GM03348 (cell line): ENCODE measurements around the gene TNFRSF13B.
"Not testable (repeated sequence)": the region's sequence is repeated elsewhere in the genome, so short reads cannot be mapped to it uniquely, and the experiment has no call there.

Experiments
- DNase-seq: peaks from one replicate; pipeline ENCODE4 v3.0.0; 2012; ENCODE audit warnings: low spot score

The TNFRSF13B gene

DNA sequence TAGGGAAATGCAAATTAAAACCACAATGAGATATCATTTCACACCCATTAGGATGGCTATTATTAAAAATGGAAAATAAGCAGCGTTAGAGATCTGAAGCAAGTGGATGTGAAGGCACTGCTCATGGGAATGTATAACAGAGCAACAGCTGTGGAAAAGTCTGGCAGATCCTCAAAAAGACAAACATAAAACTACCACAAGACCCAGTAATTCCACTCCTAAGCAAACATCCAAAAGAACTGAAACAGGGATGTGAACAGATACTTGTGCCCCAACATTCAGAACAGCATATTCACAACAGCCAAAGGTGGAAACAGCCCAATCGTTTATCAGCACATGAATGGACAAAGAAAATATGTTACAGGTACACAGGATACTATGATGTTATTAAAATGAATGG, 10.9 kb downstream of the TNFRSF13B start:
- DNase-seq: not testable (repeated sequence)

DNA sequence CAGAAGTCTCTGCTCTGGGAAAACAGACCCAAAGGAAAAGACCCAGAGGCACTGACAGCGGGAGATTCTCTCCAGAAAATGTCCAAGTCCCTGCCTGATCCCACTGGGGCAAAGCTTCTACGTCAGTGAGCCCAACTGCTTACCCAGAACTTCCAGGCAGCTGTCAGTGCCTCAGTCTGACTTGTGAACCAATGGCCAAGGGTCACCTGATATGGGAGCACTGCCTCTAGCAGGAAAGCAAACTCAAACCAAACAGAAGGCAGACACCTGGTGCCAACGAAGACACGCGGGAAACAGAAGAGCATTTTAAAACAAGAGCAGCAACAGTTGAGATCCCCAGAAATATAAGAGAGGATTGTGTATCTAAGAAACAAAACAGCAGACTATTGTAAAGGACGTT, 16.9 kb downstream of the TNFRSF13B start:
- DNase-seq: not testable (repeated sequence)

DNA sequence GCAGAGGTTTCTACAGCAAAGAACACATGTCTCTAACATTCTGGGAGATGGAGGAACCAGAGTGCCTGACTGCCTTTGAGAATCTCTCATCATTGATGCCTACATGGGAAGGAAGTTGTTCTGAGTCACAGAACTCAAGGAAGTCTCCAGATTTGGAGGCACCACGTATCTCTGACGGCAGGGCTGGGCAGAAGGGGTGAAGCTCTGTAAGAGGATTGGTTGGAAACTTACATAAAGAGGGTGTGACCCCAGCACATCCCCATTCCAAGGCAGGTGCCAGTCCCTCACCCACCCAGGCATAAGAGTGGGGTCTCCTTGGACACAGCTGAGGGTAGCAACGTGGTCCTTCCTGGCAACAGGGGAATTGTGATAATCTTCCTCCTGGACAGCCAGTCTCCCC, 17.4 kb downstream of the TNFRSF13B start:
- DNase-seq: no peak

DNA sequence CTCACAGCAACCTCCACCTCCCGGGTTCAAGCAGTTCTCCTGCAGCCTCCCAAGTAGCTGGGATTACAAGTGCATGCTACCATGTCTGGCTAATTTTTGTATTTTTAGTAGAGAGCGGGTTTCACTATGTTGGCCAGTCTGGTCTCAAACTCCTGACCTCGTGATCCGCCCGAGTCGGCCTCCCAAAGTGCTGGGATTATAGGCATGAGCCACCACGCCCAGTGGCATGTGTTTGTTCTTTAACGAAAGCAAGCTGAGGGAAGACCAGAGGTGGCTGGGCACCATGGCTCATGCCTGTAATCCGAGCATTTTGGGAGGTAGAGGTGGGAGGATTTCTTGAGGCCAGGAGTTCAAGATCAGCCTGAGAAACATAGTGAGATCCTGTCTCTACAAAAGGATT, 18.1 kb downstream of the TNFRSF13B start:
- no peak for DNase-seq

DNA sequence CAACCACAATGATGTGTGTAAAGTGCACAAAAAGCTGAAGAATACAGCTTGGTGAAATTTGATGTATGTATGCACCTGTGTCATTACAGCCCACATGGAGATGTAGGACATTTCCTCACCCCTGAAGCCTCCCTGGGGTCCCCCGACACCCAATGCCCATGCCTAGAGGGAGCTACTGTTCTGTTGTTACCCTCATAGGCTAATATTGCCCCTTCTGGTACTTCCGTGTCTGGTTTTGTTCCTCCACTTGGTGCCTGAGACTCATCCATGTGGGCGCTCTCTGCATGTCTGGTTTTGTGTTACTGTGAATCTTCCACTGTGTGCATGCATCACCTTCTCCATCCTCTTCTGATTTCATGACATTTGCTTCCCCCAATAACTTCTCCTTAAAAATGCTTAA, 18.6 kb downstream of the TNFRSF13B start:
- DNase-seq: no peak

DNA sequence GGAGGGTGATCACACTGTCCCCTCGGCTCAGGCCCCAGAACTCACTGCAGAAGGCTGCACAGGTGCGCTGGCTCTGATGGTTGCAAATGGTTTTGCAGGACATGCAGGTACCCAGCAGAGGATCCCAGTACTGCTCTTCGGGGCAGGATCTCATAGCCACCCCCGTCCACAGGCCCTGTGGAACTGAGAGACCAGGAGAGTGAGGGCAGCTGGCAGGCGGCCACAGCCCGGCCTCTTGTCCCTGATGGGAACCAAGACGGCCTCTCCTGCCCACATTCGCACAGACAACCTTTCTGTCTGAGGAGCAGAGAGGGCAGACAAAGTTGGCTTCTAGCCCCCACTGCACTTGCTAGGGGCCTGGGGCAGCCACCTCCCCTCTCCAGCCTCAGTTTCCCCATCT, 19.5 kb downstream of the TNFRSF13B start:
- DNase-seq: no peak

DNA sequence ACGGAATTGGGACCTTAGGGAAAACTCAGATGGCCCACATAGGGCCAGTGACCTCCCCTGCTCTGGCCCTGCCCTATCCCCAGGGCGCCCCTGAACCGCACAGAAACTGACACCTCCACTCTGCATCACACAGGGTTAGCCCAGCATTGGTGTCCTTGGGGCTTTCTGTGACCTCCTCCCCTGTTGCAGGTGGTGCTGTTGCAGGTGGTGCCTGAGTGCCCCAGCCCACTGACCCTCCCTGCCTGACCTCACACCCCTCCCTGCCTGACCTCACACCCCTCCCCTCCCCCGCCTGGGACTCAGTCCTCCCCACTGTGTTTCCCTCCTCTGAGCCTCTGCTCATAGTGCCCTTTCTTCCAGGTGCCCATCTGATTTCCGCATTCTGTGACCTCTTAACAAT, 21.4 kb downstream of the TNFRSF13B start:
- DNase-seq: no peak

DNA sequence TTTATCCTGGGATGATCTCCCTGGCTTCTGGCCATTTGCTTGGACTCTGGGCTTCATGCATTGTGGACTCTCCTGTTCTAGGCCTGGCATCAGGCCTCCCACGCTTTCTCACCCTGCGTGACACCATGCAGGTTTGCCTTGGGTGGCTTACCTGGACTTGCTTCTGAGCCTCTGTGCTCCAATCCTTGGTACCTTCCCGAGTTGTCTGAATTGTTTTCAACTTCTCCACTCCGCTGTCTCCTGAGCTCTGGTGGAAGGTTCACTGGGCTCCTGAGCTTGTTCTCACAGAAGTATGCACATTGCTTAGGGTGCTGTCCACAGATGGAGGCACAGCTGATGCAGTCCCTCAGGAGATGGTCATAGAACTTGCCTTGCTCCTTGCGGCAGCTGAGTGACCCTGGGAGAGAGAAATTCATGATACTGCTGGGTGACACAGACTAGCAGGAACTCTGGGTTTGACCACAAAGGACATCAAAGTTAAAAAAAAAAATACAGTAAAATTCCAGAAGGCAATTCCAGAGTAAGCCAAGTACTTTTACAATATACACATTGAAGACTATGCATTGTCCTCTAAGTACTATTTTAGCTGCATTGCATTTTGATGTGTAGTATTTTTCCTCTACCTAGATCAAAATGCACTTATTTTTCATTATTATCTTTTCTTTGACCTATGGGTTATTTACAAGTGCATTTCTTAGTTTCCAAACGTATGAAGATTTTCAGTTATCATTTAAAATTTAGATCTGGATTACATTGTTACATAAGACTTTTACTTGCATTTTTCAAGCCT, 23.1 kb downstream of the TNFRSF13B start:
- DNase-seq: no peak

DNA sequence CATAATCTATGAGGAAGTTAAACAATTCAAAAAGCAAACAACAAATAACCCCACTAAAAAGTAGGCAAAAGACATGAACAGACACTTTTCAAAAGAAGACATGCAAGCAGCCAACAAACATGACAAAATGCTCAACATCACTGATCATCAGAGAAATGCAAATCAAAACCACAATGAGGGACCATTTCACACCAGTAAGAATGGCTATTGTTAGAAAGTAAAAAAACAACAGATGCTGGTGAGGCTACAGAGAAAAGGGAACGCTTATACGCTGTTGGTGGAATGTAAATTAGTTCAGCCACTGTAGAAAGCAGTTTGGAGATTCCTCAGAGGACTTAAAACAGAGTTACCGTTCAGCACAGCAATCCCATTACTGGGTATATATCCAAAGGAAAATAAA, 24.4 kb downstream of the TNFRSF13B start:
- no peak for DNase-seq

DNA sequence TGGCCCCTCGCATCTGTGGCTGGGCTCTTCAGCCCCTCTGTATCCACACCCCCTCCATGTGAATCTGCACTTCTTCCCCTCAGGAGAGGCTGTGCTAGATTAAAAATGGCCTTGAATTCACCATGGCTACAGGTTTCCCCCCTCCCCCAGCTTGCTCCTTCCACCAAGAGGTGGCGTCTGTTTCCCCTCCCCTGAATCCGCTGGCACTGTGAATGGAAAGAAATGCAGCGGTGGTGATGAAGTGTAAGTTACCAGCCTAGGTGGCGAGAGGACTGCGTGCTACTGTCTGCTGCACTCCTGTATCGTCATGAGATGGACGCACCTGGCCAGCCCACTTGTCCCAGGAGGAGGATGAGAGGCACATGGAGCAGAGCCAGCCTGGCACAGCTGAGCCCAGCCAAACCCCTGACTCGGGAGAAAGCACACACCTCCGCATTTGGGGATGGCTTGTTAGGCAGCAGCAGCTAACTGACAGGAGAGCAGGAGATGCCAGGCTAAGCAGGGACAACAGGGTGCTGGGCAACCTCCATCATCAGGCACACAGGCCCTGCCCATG, 26.2 kb downstream of the TNFRSF13B start:
- DNase-seq: peak; percentile 2

DNA sequence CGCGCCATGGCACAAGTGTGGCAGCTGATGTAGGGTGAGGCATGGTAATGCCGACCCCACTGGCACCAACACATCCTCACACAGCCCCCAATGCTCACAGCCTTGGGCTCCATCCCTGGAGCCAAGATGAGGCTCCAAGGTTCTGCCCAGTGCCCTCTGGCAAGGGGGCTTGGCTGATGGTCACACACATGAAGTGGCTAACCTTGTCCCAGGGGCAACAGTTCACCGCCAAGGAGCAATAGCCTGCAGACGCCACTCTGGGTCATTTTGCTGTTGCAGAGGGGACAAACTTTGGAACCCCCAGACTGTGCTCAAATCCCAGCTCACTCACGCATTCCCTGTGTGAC, 26.8 kb downstream of the TNFRSF13B start:
- DNase-seq: peak; percentile 1

DNA sequence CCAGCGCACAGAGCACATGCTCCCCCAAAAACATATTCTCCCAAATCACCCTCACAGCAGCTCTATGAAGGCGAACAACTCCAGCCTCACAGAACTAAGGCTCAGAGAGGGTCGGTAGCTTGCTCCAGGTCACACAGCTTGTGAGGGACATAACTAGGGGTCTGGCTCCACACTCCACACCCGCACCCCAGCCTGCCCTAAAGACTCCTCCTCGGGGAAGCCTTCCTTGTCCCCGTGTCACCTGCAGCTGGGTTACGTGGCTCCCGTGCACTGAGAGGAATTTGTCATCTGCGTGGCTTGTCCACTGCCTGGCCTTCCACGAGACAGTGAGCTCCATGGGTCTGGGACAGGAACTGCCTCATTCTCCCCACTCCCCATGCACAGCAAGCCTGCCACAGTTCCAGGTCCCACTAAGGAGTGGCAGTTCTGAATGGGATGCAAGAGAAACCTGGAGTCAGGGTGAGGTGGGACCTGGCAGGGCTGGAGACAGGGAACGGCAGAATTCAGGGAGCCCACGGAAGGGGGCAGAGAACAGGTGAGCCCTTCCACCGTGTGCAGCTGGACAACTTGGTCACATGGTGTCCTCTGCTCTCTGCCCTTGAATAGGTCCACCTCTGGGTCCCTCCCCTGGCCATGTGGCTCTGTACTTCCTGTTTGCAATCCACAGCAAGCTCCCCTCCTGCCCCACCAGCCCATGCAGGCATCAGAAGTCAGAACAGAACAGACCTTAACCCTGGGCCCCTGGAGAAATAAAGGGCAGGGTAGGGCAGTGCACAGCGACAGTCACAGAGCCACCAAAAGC, 27.4 kb downstream of the TNFRSF13B start:
- peak; percentile 1 for DNase-seq

DNA sequence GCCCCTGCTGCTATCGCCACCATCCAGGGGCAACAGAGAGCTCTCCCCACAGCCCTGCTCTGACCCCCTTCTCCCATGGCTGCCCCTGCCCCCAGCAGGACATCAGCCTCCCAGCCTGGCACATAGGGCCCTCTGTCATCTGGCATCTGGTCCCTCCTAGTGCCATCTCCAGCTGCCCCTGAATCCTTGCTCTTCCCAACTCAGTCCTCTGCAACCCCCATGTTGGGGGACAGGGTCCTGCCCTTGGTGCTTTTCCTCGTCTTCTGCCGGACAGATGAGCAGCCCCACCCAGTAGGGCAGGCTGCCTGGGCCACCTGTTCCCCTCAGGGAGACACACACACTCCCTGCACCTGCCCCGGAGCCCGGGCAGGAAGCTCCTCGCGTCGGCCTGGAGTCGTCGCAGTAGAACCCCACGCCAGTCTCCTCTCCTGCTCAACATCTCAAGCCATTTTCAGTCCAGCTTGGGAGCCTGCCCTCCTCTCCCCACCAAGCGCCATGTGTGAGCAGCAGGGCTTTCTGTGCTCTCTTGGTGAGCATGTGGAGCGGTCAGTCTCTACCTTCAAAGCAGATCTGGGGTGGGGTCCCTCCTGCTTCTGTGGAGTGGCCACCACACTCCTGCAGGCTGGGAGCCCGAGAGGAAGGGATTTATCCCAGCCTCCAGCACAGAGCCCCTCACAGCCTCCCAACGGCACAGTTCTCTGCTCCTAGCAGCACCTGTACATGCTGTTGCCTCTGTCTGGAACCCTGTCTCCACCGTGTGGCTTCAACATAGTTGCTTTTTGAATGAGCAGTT, 28.2 kb downstream of the TNFRSF13B start:
- DNase-seq: no peak

DNA sequence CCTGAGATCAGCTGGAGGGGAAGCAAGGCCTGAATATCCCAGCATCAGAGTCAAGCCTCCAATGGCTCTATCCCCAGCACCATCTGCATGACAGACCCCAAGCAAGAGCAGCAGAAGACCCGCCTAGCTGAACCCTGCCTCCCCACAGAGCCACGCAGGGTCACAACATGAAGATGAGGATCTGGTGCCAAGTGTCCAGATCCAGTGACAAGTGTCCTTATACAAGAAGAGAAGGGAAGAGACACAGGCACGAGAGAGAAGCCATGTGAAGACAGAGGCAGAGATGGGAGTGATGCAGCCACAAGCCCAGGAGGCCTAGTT, 28.9 kb downstream of the TNFRSF13B start:
- DNase-seq: no peak

DNA sequence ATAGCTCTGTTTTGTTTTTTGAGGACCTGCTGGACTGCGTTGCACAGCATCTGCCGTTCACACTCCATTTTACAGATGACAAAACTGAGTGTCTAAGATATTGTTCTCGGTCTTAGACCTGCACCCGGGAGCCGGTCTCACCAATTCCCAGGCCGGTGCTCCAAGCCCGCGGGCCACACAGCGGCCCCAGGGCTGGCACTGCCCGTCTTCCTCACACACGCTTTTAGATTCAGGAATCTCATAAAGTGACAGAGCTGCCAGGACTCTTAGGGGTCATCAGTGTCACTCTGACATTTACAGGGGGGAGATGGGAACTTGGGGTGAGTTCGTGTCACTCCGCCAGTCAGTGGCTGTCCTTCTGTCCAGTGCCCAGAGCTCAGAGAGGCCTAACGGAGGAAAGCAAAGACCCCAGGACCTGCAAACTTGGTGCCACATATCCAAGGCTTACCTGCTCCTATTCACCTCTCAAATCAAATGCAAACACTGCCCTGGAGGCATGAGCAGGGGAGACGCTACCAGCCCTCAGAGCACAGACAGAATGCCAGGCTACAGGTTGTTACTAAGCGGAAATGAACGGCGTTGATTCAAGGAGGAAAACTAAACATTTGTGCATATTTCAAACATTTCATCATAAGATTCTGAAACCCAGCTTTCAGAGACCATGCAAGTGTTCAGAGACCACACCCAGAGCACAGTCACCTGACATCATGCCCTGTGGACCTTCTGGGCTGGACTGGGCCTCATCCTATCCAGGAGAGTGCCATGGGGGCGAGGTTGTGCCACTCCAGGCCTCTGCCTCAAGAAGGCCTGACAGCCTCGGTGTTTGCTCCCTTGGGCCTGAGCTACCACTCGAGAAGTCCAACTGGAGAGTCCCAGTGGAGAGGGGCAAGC, 29.5 kb downstream of the TNFRSF13B start:
- DNase-seq: no peak

DNA sequence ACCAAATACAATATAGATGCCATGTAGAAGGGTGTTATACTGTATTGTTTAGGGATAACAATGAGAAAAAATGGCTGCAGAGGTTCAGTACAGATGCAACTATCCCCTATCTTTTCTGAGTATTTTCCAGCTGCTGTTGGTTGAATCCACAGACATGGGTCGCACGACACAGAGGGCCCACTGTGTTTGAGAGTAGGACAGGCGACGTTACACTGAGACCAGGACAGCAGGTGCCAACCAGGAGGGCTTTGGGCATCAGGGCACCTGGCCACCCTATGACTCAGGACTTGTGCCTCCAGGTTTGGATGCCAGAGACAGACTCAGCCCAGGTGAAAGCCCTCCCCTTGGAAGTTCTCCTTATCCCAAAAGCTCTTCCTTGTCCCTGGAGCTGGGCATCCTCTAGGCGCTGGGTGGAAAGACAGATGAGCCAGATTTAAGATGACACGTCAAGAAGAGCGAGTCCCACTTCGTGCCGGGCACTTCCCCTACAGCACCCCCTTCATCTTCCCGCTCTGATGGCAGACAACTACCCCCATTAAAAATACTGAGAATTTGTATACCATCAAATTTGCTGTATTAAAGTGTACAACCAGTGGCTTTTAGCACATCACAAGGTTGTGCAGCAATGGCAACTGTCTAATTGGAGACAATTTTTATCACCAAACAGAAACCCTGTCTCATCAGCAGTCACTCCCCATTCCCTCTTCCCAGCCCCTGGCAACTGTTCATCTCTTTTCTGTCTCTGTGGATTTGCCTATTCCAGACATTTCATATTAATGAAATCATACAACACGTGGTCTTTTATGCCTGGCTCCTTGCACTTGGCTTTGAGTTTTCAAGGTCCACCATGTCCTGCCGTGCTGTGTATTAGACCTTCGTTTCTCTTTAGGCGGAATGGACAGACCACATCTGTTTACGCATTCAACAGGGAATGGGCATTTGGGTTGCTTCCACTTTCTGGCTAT, 30.6 kb downstream of the TNFRSF13B start:
- DNase-seq: no peak

DNA sequence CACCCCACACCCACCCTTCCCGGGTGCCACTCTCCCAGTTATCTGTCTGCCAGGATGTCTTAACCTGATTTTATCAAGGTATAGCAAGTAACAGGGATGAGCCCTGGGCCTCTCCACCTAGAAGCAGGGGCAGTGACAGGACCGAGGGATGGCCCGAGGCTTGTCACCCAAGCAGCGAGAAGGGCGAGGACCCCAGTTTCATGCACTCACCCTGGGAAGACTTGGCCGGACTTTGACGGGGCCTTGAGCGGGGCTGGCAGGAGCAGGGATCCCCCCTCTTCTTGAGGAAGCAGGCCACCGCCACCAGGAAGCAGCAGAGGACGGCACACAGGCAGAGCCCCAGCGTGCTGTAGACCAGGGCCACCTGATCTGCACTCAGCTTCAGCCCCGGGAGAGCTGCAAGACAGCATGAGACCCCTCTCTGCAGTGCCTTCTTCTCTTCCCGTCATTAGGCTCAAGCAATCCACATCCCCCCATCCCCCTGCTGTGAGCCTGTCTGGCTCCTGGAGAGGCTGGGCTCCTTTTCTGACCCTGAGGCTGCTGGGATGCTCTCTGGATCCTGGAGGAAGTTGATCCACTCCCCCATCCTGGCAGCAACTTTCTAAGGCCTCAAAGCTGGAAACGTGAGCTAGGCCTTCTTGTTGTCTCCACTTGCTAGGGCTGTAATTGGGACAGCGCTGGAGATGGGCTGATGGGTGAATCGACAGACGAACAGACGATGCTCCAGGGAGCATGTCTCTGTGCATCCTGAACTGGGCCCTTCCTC, 31.6 kb downstream of the TNFRSF13B start:
- DNase-seq: no peak

DNA sequence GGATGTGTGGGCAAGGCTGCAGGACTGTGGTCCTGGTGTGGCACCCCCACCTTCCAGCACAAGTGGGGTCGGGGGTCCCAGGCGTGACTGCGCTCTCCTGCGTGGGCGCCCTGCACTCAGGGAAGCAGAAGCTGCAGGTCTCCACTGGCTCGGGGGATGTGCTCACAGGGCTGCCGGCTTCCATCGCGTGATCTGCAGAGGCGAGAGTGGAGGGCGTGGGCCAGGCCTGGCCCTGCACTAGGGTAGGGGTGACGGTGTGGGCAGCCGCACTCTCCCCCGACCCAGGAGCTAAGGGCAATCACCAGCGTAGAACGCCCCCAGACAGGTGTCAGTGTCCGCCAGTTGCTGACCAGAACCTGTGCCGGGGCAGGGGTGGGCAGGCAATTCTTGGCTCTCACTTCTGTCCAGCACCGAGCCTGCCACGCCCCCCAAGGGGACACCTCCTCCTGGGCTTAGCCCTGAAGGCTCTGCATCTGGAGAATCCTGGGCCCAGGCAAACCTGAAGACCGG, 32.3 kb downstream of the TNFRSF13B start:
- no peak for DNase-seq

DNA sequence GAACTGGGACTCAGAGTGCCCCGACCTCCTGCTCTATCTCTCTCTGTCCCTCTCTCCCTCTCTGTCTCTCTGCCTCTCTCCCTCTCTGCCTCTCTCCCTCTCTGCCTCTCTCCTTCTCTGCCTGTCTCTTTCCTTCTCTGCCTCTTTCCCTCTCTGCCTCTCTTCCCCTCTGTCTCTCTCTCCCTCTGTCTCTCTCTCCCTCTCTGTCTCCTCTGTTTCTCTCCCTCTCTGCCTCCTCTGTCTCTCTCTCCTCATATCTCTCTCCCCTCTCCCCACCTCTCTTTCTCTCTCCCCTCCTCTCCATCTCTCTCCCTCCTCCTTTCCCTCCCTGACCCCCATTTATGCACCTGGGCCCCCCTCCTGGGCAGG, 32.7 kb downstream of the TNFRSF13B start:
- DNase-seq: no peak
